Hippocampal formation (tissue), 2 donors: ENCODE results near the gene ZNF519.
"Not testable (repeated sequence)": the region's sequence is repeated elsewhere in the genome, so short reads cannot be mapped to it uniquely, and the experiment has no call there.

Source experiments
- DNase-seq, 2 donors: peaks; one replicate each; lab custom pipeline; 2025; lab: John Stamatoyannopoulos, UW

Gene ZNF519

DNA sequence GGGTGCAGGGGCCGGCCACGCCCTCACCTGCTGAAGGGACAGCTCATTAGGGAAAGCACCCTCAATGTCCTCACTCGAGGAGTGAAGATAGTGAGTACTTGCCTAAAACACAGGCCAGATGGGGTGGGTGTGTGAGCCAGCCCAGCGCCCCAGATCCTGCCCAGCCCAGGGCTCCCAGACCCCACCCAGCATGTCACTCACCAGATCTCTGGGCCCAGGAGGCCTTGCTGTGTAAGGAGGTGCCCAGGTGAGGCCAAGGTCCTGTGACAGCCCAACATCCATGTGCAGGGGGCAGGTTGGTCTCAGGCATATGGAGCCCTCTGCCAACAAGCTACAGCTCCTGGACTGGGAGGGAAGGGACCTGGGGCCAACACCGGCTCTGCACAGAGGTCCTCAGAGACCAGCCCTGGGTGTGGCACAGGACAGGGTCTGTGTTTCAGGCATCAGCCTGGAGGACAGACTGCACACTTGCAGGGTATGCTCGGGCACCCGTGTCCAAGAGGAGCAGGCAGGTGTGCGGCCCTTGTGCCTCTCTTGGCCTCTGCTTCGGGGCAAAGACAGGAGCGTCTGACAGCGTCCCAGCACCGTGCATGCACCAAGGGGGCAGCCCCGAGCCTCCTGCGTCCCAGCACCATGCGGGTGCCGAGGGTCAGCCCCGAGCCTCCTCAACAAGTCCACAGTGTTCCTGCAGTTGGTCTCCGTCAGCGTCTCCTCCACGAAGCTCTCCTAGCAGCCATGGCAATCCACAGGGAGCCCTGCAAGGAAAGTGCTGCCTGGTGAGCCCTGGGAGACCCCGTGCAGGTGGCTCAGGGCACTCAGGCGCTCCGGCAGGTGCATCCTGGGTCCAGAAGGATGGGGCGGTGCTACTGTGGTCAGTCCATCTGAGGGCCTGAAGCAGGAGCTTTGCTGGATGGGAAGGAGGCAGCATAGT, 16.0 kb upstream of the ZNF519 start:
- not testable (repeated sequence) for DNase-seq

DNA sequence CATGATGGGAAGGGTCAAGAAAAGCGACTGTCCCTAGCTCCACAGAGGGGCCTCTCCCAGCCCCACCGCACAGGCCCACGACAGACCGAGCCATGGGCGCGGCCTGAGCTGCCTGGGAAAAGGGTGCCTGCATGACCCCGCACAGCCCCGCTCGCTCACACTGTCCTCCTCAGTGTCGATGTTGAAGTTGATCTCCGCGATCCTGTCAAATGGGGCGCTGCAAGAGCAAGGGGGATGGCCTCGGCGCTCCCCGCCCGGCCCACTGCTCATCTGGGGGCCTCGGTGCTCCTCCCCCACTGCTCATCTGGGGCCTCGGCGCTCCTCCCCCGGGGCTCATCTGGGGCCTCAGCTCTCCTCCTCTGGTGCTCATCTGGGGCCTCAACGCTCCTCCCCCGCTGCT, 14.5 kb upstream of the ZNF519 start:
- DNase-seq: not testable (repeated sequence)

DNA sequence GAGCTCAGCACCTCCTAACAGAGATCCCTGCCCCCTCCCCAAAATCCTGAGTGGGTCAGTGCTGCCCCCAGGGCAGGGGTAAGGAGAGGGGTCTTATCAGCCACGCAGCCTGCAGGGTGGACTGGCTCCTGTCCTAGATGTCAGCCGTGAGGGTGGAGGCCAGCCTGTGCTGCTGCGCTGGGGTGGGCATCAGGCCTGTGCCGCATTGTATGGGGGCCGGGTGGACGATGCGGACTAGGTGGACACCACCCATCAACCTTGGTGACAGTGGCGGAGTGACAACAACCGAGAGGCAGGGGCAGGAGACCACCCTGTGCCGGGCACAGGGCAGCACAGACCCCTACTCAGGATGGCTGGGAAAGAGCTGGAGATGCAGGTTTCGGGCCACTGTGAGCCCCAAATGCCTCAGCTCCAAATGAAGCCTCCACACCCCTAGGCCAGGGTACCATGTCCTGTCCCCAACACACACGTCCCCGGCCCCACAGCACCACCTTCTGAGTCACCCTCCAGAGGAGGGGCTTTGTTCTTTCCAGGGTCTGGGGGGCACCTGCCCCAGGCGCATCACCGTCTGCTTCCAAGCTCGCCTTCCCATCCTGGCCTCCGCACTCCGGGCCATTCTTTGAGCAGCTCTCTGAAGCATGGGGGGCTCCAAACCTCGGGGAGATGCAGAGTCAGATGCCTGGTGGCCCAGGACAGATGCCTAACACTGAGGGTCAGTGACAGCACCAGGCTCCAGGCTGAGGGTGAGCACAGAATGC, 13.5 kb upstream of the ZNF519 start:
- DNase-seq: not testable (repeated sequence)

DNA sequence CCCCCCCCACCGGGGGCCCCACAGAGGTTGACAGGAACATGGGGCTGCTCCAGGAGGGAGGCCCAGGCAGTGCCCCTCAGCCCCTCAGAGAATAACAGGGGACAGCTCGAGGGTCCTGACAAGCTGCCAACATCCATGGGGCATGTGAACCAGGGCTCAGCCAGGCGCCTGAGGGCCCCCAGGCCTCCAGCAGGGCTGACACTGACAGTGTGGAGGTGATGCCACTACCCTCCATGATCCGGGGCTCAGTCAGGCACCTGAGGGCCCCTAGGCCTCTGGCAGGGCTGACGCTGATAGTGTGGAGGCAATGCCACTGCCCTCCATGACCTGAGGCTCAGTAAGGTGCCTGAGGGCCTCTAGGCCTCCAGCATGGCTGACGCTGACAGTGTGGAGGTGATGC, 12.8 kb upstream of the ZNF519 start:
- DNase-seq: not testable (repeated sequence)

DNA sequence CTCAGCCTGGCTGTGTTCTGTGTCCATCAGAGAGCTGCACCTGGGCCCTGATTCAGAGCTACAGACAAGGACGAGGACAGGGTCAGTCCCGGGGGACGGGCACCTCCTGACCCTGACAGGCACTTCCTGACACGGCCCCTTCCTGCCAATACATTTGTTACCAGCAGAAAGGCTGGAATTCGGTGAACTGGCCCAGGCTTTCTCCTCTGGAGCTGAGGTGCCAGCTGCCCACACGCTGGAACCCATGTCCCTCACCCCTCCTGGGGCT, 12.3 kb upstream of the ZNF519 start:
- DNase-seq: no peak

DNA sequence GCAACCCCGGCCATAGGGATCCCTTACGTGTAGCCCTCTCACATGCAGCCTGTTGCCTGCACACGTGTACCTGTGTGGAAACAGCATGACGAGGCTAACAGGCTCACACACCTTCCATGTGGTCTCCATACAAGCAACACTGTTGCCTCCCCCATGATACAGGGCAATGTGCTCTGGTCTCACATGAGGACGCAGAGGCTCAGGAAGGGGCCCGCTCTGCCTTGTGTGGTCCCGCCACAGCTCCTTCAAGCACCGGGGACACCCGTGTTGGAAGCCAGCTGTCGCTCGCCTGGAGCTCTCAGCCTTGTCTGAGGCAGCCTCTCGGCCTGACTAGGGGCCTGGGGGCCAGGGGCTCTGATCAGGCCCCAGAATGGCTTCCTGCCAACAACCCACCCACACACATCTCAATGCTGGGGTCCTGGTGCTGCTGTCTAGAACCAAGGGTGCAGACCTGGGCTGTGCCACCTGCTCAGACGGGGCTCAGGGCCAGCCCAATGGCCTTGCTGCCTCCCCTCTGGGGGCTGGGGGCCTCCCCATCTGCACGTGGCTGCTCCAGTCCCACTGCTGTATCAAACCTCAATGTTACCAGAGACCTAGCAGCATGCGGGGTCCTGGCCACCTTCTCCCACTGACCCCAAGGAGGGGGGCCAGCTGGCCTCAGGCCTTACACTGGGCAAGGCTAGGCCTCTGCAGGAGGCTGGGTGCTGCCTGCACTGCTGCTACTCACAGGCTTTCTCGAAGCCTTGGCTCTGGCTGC, 11.8 kb upstream of the ZNF519 start:
- not testable (repeated sequence) for DNase-seq

DNA sequence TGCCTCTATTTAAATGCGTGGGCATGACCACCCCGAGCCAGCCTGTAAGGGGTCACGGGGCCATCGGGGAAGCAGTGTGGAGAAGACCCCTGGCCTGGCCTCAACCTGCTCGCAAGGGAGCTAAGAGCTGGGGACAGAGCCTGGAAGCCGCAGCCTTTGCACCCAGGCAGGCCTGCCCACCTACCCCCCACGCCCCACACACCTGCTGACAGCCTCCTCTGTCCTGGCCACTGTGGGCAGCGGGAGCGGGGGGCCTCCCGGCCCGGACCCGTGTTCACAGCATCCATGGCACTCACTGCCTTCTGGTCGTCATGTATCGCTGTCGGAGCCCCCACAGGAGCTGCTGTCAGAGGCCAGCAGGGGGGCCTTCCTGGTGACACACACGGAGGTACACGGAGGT, 11.2 kb upstream of the ZNF519 start:
- DNase-seq: not testable (repeated sequence)

DNA sequence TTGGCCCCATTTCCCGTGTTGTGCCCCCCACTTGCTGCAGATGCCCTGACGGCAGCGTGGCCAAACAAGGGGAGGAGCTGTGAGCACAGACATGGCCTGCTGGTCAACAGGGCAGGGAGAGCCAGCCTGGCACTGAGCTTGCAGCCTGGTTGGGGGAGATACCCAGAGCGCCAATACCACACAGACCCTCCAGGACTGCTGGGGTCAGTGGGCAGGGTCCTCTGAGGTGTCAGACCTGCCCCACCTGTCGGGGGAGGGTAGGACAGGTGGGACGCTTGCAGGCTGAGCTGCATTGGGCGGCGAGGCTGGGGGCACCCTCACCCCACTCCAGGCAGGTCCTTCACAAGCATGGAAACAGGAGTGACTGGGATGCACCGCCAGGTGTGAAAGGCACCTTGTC, 9.9 kb upstream of the ZNF519 start:
- DNase-seq: not testable (repeated sequence)

DNA sequence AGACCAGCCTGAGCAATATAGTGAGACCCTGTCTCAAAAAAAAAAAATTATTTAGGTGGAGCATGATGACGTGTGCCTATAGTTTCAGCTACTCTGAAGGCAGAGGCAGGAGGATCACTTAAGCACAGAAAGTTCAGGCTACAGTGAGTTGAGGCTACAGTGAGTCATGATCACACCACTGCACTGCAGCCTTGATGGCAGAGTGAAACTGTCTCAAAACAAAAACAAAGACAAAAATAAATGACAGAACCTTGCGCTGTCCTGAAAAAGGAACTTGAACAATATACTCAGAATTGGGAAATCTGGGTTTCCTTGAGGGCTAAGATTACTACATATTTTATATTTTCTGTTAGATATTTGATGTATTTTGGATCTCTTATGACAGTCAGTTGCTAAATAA, 7.3 kb upstream of the ZNF519 start:
- not testable (repeated sequence) for DNase-seq

DNA sequence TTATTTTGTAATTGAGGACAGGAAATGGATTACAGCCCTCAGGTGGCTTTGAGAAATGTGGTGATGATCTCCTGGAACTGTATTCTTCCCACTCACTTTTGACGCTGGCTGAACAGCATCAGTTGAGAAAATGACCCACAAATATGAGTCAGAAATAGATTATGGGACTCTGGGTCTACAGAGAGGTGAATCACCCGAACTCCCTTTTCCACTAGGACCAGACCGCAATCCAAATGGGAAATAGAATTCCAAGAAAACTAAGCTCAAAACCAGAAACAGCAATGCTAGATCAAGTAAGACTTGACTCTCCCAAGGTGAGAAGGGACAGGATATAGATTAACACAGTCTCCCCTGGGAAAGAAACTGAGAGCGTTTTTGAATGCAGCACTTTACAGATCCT, 5.7 kb upstream of the ZNF519 start:
- DNase-seq: not testable (repeated sequence)

DNA sequence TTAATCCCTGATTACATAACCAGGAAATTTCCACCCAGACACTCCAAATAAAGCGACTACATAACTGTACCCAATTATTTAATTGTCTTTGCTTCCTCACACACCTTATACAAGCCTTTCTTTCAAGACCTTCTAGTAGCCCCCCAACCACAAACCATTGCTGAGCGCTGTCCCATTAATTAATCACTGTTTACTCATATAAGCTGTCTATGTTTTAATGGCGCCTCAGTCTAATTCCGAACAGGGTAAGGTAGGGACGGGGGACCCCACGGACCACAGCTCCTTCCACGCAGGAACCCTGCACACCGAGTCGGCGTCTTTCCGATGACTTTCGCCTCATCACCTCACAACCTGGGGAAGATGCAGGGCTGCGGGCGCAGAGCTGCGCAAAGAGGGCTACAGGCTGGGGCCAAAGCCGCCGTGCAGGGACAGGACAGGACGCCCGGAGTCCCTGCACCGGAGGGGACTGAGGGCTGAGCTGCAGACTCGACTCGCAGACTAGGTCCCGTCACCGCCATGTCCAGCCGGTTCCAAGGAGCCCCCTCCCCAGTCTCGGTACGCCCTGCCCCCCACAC, 452 bp downstream of the ZNF519 start:
- not testable (repeated sequence) for DNase-seq

DNA sequence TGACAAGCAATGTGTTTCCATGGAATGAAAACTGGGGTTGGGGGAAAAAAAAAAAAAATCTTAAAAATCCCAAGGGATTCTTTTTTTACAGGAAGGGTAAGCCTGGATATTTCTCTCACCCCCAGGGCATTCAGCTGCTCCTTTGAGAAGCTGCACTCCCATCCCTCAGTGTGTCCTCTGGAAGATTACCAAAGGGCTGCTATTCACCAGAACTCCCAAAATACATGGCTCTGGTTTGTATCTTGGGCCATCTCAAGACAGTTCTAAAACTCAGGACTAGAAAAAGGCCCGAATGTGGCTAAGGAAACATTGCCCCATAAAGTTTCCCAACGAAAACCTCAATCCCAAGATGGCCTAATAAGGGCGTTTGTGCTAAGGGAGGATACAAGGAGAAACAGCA, 1.4 kb downstream of the ZNF519 start:
- not testable (repeated sequence) for DNase-seq

DNA sequence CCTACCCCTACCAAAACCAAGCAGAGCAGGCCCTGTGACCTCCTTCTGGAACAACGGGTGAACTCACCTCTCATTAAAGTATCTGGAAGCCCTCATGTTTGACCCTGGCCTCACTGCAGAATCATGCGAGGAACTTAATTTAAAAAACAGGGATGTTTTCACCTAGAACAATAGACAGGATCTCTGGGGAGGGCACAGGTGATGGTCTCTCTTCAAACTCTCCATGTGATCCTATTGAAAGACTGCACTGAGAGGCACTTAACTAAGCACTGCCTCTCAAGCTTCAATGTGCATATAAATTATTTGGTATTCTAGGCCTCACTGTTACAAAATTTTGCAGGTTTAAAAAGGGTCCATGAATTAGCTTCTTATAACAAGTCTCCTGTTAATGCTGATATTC, 7.5 kb downstream of the ZNF519 start:
- no peak for DNase-seq

DNA sequence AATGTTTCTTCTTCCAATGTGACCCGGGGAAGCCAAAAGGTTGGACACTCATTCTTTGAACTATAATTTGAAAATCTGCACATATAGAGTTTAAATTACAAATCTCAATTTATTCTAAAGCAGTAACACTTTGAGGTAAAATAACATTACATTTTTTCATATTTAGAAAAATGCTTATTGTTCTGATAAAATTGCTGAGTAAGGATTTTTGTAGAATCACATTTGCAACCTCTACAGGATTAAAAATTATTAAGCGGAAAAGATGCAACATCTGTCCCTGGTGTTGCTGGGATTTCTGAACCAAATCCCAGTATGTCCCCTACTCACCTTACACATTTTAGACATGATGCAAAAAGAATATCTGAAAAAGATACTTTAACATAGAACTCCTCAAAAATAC, 10.1 kb downstream of the ZNF519 start:
- no peak for DNase-seq

DNA sequence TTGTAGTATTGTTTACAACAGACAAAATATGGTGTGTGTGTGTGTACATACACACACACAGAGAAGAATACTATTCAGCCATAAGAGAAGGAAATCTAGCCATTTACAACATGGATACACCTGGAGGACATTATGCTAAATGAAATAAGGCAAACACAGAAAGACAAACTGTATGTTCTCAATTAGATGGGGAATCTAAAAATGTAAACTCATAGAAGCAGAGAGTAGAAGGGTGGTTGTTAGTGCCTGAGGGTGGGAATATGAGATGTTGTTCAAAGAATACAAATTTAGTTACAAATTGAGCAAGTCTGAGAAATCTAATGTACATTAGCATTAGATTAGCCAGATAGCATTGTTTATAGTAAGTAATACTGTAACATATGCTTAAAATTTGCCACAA, 11.3 kb downstream of the ZNF519 start:
- DNase-seq: no peak

DNA sequence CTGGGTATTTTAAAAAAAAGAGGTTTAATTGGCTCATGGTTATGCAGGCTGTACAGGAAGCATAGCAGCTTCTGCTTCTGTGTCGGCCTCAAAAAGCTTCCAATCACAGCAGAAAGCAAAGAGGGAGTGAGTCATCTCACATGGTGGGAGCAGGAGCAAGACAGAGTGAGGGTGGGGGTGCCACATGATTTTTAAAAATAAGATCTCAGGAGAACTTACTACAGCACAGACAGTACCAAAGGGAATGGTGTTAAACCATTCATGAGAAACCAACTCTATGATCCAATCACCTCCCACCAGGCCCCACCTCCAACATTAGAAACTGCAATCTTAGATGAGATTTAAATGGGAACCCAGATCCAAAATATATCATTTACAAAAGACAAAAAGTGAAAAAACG, 14.6 kb downstream of the ZNF519 start:
- DNase-seq: peak in 1 of 2 donors; percentile 2

DNA sequence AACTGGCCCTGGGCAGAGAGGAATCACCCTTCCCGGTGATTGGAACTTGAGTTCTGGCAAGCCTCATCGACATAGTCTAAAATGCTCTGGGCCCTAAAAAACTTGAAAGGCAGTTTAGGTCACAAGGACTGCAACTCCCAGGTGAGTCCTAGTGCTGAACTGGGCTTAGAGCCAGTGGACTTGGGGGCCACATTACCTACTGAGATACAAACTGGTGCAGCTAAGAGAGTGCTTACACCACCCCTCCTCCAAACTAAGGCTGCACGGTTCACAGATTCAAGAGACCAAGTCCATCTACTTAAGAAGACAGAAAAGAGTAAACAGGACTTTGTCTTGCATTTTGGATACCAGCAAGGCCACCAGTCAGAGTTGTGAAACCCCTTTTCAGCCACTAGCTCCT, 25.3 kb downstream of the ZNF519 start:
- no peak for DNase-seq

DNA sequence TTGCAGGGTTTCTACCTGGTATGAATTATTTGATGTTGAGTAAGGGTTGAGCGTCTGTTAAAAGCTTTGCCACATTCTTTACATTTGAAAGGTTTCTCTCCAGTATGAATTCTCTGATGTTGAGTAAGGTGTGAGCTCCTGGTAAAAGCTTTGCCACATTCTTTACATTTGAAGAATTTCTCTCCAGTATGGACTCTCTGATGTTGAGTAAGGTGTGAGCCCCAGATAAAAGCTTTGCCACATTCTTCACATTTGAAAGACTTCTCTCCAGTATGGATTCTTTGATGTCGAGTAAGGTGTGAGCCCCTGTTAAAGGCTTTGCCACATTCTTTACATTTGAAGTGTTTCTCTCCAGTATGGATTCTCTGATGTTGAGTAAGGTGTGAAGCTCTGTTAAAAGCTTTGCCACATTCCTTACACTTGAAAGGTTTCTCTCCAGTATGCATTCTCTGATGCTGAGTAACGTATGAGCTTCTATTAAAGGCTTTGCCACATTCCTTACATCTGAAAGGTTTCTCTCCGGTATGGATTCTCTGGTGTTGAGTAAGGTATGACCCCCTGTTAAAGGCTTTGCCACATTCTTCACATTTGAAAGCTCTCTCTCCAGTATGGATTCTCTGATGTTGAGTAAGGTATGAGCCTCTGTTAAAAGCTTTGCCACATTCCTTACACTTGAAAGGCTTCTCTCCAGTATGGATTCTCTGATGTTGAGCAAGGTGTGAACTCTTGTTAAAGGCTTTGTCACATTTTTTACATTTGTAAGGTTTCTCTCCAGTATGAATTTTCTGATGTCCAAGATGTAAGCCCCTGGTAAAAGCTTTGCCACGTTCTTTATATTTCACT, 27.1 kb downstream of the ZNF519 start:
- no peak for DNase-seq

DNA sequence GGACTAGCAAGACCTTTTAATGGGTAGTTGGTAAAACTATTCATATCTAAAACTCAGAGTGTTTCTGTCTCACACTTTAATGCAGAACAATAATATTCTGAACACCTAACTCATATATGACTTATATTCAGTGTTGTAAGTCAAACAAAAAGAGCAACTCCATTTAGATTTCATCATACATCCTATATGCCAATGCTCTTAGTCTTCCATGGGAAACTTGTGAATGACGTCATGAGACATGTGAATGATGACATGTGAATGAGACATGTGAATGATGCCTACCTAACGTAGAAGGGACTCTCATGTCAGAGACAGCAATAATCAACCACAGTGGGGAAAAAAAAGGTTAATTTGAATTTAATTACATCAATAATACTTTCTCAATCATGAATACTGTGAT, 28.0 kb downstream of the ZNF519 start:
- DNase-seq: no peak

DNA sequence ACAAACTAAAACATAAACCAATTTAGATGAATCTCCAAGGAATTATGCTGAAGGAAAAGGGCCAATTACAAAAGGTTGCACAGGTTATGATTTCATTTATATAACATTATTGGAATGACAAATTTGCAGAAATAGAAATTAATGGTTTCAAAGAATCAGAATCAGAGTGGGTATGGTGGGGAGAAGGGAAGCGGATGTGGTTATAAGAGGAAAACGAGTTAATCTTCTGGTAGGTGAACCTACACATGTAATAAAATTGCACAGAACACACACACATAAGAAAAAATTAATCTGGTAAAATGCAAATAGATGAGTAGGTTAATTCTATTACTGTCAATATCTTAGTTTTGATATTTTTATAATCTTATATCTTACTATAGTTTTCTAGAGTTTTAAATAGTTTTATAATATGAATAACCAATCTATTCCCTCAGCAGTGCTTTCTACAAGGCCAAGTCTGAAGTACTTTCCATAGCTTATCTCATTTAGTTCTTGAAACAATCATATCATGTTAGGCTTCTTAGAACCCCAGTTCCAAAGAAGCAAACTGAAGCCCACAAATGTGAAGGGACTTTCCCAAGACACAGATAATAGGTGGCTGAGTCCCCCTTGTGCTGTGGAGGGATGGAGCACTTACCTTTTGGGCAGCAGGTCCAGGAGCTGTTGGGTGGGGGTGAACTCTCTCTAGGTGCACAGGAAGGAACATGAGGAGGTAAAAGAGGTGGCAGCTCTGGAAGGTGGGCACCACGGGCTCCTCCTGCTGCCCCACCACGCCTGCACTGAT, 31.5 kb downstream of the ZNF519 start:
- no peak for DNase-seq
